Mesenchymal stem cell (in vitro differentiated cells and primary cell): Measurements from ENCODE around the gene PKD1L1.

Experiments
- DNase-seq: peaks from one replicate; pipeline ENCODE4 v3.0.0-alpha.2; 2013
- H2AFZ ChIP-seq: one replicate; pipeline ENCODE4 v1.6.1; 2013; ENCODE audit warnings: low read depth, mild to moderate bottlenecking, control low read depth, inconsistent platforms, low read length, moderate library complexity
- H2AK5ac ChIP-seq: 2 replicates; pipeline ENCODE4 v1.6.1; 2013; ENCODE audit warnings: low read length, moderate library complexity, mild to moderate bottlenecking, inconsistent platforms; ENCODE audit not compliant: severe bottlenecking
- H2BK120ac ChIP-seq: one replicate; pipeline ENCODE4 v1.6.1; 2013; ENCODE audit warnings: low read depth, mild to moderate bottlenecking, inconsistent platforms, low read length, moderate library complexity
- H2BK12ac ChIP-seq, 2 experiments: one replicate each; pipeline ENCODE4 v1.6.1; 2013; ENCODE audit warnings: inconsistent platforms in 2 of 2, low read length in 2 of 2, mild to moderate bottlenecking in 2 of 2, moderate library complexity in 2 of 2, control low read depth in 1 of 2
- H2BK15ac ChIP-seq: one replicate; pipeline ENCODE4 v1.6.1; 2013; ENCODE audit warnings: mild to moderate bottlenecking, low read depth, inconsistent platforms; ENCODE audit not compliant: poor library complexity, severe bottlenecking
- H2BK5ac ChIP-seq: 2 replicates; pipeline ENCODE4 v1.6.1; 2013; ENCODE audit warnings: low read depth, mild to moderate bottlenecking, low read length, control low read depth, inconsistent platforms; ENCODE audit not compliant: poor library complexity, severe bottlenecking
- H3K14ac ChIP-seq, 2 experiments: one replicate each; pipeline ENCODE4 v1.6.1; 2013; ENCODE audit warnings: inconsistent platforms in 2 of 2, low read length in 2 of 2, control low read depth in 1 of 2, mild to moderate bottlenecking in 1 of 2, moderate library complexity in 1 of 2
- H3K18ac ChIP-seq, 2 experiments: one replicate each; pipeline ENCODE4 v1.6.1; 2013; ENCODE audit warnings: inconsistent platforms in 2 of 2, low read length in 2 of 2, control low read depth in 1 of 2, low read depth in 1 of 2, mild to moderate bottlenecking in 1 of 2
- H3K23ac ChIP-seq, 2 experiments: one replicate each; pipeline ENCODE4 v1.6.1; 2013; ENCODE audit warnings: inconsistent platforms in 2 of 2, low read length in 2 of 2, mild to moderate bottlenecking in 2 of 2, moderate library complexity in 2 of 2, control low read depth in 1 of 2
- H3K27ac ChIP-seq: 2 replicates; pipeline ENCODE4 v1.5.1; 2013; ENCODE audit warnings: mild to moderate bottlenecking, moderate library complexity, low read length, control low read depth, inconsistent platforms; ENCODE audit not compliant: poor library complexity, severe bottlenecking
- H3K27me3 ChIP-seq, 2 experiments: 2 replicates each; pipeline versions ENCODE4 v1.6.1 to v1.7.0; 2013; ENCODE audit warnings: low read length in 2 of 2, mild to moderate bottlenecking in 2 of 2, moderate library complexity in 2 of 2, control low read depth in 1 of 2, inconsistent platforms in 1 of 2; ENCODE audit not compliant: control insufficient read depth in 1 of 2, insufficient read depth in 1 of 2
- H3K36me3 ChIP-seq, 2 experiments: 2 replicates each; pipeline versions ENCODE4 v1.6.1 to v1.7.0; 2013; ENCODE audit warnings: low read length in 2 of 2, control low read depth in 1 of 2, inconsistent platforms in 1 of 2, low read depth in 1 of 2, mild to moderate bottlenecking in 1 of 2; ENCODE audit not compliant: insufficient read depth in 2 of 2, control insufficient read depth in 1 of 2
- H3K4ac ChIP-seq, 2 experiments: one replicate each; pipeline ENCODE4 v1.6.1; 2013; ENCODE audit warnings: inconsistent platforms in 2 of 2, low read length in 2 of 2, mild to moderate bottlenecking in 2 of 2, moderate library complexity in 2 of 2, control low read depth in 1 of 2, low read depth in 1 of 2
- H3K4me1 ChIP-seq: 2 replicates; pipeline ENCODE4 v1.6.1; 2013; ENCODE audit warnings: low read depth, low read length, control low read depth; ENCODE audit not compliant: control insufficient read depth, insufficient read depth
- H3K4me2 ChIP-seq: 2 replicates; pipeline ENCODE4 v1.6.1; 2013; ENCODE audit warnings: low read length, mild to moderate bottlenecking, inconsistent platforms; ENCODE audit not compliant: poor library complexity, severe bottlenecking
- H3K4me3 ChIP-seq, 2 experiments: 2 replicates each; pipeline versions ENCODE4 v1.5.1 to v1.7.0; 2013; ENCODE audit warnings: low read length in 2 of 2, mild to moderate bottlenecking in 2 of 2, control low read depth in 1 of 2, low read depth in 1 of 2; ENCODE audit not compliant: insufficient read depth in 1 of 2
- H3K79me1 ChIP-seq: replicated peaks from 2 replicates; pipeline ENCODE4 v1.6.1; 2013; ENCODE audit warnings: mild to moderate bottlenecking, control low read depth, low read length, inconsistent platforms; ENCODE audit not compliant: poor library complexity, severe bottlenecking
- H3K9ac ChIP-seq: 2 replicates; pipeline ENCODE4 v1.7.0; 2013; ENCODE audit warnings: mild to moderate bottlenecking, low read length, moderate library complexity
- H3K9me3 ChIP-seq: 2 replicates; pipeline ENCODE4 v1.7.0; 2013; ENCODE audit warnings: mild to moderate bottlenecking, low read length; ENCODE audit not compliant: control insufficient read depth
- H4K8ac ChIP-seq: one replicate; pipeline ENCODE4 v1.6.1; 2013; ENCODE audit warnings: inconsistent platforms, mild to moderate bottlenecking, low read length, moderate library complexity
- H4K91ac ChIP-seq: one replicate; pipeline ENCODE4 v1.6.1; 2013; ENCODE audit warnings: mild to moderate bottlenecking, low read length, inconsistent platforms
- WGBS: methylation state at CpG from one replicate; pipeline ENCODE4 v1.1.7; 2013; ENCODE audit warnings: mixed read lengths; 5-methylcytosine and 5-hydroxymethylcytosine counted together

PKD1L1 gene

GRCh38 chr7:47803025-47803424 lies 145.2 kb downstream of the PKD1L1 start:
- Histone ChIP-seq H2BK120ac (no peak overlapping the region), H3K4me1 (peaks cover 13% of the 10 kb centered on the region), H3K27me3 (peaks cover 0 to 31% of the 10 kb centered on the region in 2 experiments), H4K91ac (no peak overlapping the region), H3K14ac (no peak overlapping the region), H3K79me1 (no peaks in the 10 kb centered on the region), H3K4ac (no peak overlapping the region), H3K4me2 (no peak overlapping the region), H2AFZ (no peak overlapping the region), H3K23ac (no peak overlapping the region), H3K9me3 (no peaks in the 10 kb centered on the region), H3K9ac (no peak overlapping the region), H2BK15ac (no peak overlapping the region), H2AK5ac (no peak overlapping the region), H2BK5ac (no peak overlapping the region), H3K4me3 (no peak overlapping the region), H3K36me3 (no peaks in the 10 kb centered on the region), H3K27ac (no peak overlapping the region), H2BK12ac (peak overlapping the region in 1 of 2 experiments; percentile 15), H4K8ac (no peak overlapping the region), H3K18ac (no peak overlapping the region)
- WGBS, result 94% methylated on average over 6 of the region's 6 CpGs
- DNase-seq, result no peak

- H4K91ac ChIP-seq, result peak overlapping the region; percentile 72
- peaks cover 13% of the 10 kb centered on the region for H3K4me1 ChIP-seq
- peak overlapping the region; percentile 71 for H2AK5ac ChIP-seq
- H3K9me3 ChIP-seq, result no peaks in the 10 kb centered on the region
- no peak overlapping the region for H3K4me3 ChIP-seq
- peak overlapping the region in 1 of 2 experiments; percentile 48 for H3K4ac ChIP-seq
- H3K4me2 ChIP-seq, result no peak overlapping the region
- H3K9ac ChIP-seq, result no peak overlapping the region
- peaks cover 0 to 16% of the 10 kb centered on the region in 2 experiments for H3K27me3 ChIP-seq
- no peak overlapping the region for H2AFZ ChIP-seq
- 90% methylated on average over 6 of the region's 6 CpGs for WGBS
- H3K23ac ChIP-seq, result no peak overlapping the region
- peak overlapping the region; percentile 90 for H2BK15ac ChIP-seq
- H2BK120ac ChIP-seq, result peak overlapping the region; percentile 43
- no peak overlapping the region for H2BK5ac ChIP-seq
- H3K14ac ChIP-seq, result no peak overlapping the region
- no peaks in the 10 kb centered on the region for H3K36me3 ChIP-seq
- no peak for DNase-seq
- peak overlapping the region; percentile 52 to 74 for H3K18ac ChIP-seq
- H2BK12ac ChIP-seq, result peak overlapping the region; percentile 57 to 84
- H3K79me1 ChIP-seq, result no peaks in the 10 kb centered on the region
- H4K8ac ChIP-seq, result peak overlapping the region; percentile 14
- no peak overlapping the region for H3K27ac ChIP-seq
These were observed 146.8 kb downstream of the PKD1L1 start for GRCh38 chr7:47801423-47801822.

DNA sequence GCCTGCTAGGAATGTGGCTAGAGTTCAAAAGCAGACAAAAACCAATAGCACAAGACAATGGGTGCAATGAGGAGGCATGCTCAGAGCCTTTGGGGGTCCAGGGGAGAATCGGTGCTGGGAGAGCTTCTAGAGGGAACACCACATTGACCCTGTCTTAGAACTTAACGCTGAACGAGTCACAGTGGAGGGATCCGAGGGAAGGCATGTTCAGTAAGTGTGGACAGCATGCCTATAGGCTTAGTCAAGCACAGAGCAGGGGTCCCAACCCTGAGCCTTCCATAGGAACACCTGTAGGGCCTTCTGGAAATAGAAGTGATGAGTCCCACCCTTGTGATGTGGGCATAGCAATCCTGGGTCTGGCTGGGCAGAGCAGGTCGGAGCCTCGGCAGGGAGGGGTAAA lies 148.7 kb downstream of the PKD1L1 start:
- H2AFZ ChIP-seq, result no peak overlapping the region
- H3K4me1 ChIP-seq, result peaks cover 9% of the 10 kb centered on the region
- WGBS, result 59% methylated on average over 4 of the region's 6 CpGs

GRCh38 chr7:47796347-47796746 lies 151.9 kb downstream of the PKD1L1 start:
- 84% methylated on average over 3 of the region's 4 CpGs for WGBS
- Histone ChIP-seq H3K27me3 (no peaks in the 10 kb centered on the region), H3K18ac (peak overlapping the region in 1 of 2 experiments; percentile 87), H2AFZ (no peak overlapping the region), H2BK15ac (no peak overlapping the region), H3K4me3 (no peak overlapping the region), H3K4me2 (no peak overlapping the region), H3K4ac (peak overlapping the region; percentile 5 to 68), H3K14ac (no peak overlapping the region), H3K36me3 (no peaks in the 10 kb centered on the region), H4K91ac (peak overlapping the region; percentile 91), H4K8ac (peak overlapping the region; percentile 65), H2BK12ac (peak overlapping the region; percentile 13 to 57), H3K79me1 (no peaks in the 10 kb centered on the region), H2BK5ac (no peak overlapping the region), H3K9me3 (no peaks in the 10 kb centered on the region), H3K9ac (no peak overlapping the region), H3K23ac (no peak overlapping the region), H2AK5ac (peak overlapping the region; percentile 57), H2BK120ac (peak overlapping the region; percentile 66), H3K4me1 (peaks cover 7% of the 10 kb centered on the region), H3K27ac (peak overlapping the region; percentile 11)
- DNase-seq, result no peak

More for the DNA sequence above, 148.7 kb downstream of the PKD1L1 start:
- Histone ChIP-seq H4K91ac (peak overlapping the region; percentile 12), H2BK15ac (no peak overlapping the region), H3K9me3 (no peaks in the 10 kb centered on the region), H3K23ac (no peak overlapping the region), H3K18ac (peak overlapping the region in 1 of 2 experiments; percentile 48), H4K8ac (no peak overlapping the region), H3K27me3 (no peaks in the 10 kb centered on the region), H2BK120ac (no peak overlapping the region), H2BK12ac (peak overlapping the region in 1 of 2 experiments; percentile 33), H3K27ac (no peak overlapping the region), H3K79me1 (no peaks in the 10 kb centered on the region), H3K36me3 (no peaks in the 10 kb centered on the region), H3K4ac (no peak overlapping the region), H2AK5ac (no peak overlapping the region), H3K9ac (no peak overlapping the region), H3K14ac (no peak overlapping the region), H2BK5ac (no peak overlapping the region), H3K4me2 (no peak overlapping the region), H3K4me3 (no peak overlapping the region)
- DNase-seq, result no peak
